SIG-M5 treated with dmso at 0.1 percent for 504 hours (cell line): ENCODE data around the gene CFTR.
"Not testable (repeated sequence)": the region's sequence is repeated elsewhere in the genome, so short reads cannot be mapped to it uniquely, and the experiment has no call there.

ENCODE experiments used
- DNase-seq: peaks from one replicate; lab custom pipeline; 2025; ENCODE audit not compliant: unreplicated experiment; lab: John Stamatoyannopoulos, UW

CFTR gene

DNA sequence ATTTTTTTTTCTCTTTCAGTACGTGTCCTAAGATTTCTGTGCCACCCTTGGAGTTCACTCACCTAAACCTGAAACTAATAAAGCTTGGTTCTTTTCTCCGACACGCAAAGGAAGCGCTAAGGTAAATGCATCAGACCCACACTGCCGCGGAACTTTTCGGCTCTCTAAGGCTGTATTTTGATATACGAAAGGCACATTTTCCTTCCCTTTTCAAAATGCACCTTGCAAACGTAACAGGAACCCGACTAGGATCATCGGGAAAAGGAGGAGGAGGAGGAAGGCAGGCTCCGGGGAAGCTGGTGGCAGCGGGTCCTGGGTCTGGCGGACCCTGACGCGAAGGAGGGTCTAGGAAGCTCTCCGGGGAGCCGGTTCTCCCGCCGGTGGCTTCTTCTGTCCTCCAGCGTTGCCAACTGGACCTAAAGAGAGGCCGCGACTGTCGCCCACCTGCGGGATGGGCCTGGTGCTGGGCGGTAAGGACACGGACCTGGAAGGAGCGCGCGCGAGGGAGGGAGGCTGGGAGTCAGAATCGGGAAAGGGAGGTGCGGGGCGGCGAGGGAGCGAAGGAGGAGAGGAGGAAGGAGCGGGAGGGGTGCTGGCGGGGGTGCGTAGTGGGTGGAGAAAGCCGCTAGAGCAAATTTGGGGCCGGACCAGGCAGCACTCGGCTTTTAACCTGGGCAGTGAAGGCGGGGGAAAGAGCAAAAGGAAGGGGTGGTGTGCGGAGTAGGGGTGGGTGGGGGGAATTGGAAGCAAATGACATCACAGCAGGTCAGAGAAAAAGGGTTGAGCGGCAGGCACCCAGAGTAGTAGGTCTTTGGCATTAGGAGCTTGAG is at the start of gene CFTR:
TSS of gene CFTR (plus strand) at position 801 of the 830 bp plus-strand sequence. CDS start 70 bp downstream, outside the sequence.
- no peak for DNase-seq

- no peak for DNase-seq
These were observed 44.3 kb upstream of the CFTR start for GRCh38 chr7:117435475-117436043.

GRCh38 chr7:117444646-117445045 is 35.2 kb upstream of the CFTR start:
- DNase-seq = no peak

DNA sequence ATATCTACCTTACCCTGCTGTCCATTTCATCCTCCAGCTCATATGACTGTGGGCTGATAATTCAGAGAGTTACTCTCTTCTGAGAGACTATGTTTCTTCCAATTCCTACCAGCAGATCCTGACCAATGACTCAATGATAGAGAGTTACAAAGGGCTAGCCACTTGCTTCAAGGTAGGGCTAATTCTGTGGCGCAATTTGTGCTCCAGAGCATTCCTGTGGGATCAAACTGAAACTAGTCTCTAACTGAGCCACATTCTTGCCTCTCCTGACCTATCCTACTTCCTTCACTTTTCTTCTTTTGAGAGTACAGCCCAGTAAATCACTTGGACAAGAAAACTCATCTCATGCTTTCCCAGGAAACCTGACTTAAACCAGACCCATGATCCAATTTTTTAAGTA is 34.6 kb upstream of the CFTR start:
- DNase-seq = no peak

GRCh38 chr7:117446220-117446815 is 33.5 kb upstream of the CFTR start:
- DNase-seq = no peak

- no peak for DNase-seq
These were observed 31.2 kb upstream of the CFTR start for GRCh38 chr7:117448655-117449054.

DNA sequence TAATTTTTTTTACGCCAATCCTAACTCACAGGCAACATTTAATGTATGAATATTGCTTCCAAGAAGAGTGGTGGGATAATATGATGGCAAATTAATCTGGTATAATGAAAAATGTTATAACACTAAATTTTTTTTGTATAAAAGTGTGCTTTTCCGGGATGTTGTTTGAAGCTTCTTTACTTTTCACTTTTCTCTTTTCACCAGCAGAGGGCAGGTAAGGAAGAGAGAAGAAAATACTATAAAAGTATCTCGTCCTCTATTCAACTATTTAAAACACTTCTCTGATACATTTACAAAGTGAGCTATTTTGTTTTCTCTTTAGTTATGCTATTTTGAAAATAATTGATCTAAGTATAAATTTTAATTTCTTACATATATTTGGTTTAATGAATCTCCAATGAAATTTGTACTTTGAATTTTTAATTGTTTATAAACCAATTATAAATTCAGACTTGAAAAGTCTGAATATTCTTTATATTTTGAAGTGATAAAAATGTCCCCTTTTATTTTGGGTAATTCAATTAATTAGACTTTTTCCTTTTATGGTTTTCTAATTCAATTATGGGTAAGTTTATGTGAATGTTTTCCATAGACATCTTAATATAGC is 20.7 kb upstream of the CFTR start:
- DNase-seq = peak; percentile 33

GRCh38 chr7:117459735-117460134 is 20.1 kb upstream of the CFTR start:
- DNase-seq = no peak

DNA sequence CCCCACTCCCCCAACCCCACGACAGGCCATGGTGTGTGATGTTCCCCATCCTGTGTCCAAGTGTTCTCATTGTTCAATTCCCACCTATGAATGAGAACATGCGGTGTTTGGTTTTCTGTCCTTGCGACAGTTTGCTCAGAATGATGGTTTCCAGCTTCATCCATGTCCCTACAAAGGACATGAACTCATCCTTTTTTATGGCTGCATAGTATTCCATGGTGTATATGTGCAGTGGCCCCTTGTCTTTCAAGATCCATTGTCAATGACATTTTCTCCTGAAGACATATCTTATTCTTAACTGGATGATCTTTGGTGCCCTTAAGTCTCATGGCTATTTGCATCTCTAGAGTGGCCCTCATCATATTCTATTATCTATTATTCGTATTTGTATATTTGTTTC is 19.0 kb upstream of the CFTR start:
- DNase-seq = not testable (repeated sequence)

GRCh38 chr7:117468174-117468573 is 11.7 kb upstream of the CFTR start:
- no peak for DNase-seq

DNA sequence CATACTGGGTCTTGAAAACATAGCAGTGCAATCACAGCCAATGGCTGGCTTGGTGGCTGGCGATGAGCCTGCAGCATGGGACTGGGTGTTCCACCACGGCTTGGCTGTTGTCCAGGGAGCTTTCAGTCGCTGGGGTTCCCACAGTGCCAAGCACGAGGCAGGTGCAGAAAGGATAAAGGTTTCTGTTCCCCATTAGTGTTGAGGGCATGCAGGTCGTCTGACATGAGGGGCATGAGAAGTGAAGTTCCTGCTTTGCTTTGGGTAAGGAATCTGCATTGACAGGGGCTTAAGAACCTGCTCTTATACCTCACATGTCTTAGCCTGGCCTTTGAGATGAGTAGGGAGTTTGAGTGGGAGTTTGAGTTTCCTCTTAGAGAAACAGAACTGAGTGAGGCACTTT is 9.0 kb upstream of the CFTR start:
- DNase-seq = no peak

DNA sequence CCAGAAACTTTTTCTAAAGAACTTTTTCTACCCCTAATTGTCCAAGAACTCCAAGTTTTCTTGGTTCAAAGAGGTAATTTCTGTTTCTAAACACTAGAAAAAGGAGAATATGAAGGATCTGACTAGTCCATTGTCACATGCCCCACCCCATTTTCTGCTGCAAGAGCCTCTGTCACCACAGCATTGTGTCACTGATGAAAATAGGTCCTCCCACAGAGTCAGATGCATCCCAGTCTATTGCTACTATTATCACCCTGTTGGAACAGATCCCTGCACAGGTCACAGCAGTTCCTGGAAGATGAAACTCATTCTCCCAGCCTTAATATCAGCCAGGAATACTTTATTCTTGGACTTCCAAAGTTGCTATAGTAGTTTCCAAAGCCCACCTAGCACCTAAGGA is 7.5 kb upstream of the CFTR start:
- DNase-seq = no peak

DNA sequence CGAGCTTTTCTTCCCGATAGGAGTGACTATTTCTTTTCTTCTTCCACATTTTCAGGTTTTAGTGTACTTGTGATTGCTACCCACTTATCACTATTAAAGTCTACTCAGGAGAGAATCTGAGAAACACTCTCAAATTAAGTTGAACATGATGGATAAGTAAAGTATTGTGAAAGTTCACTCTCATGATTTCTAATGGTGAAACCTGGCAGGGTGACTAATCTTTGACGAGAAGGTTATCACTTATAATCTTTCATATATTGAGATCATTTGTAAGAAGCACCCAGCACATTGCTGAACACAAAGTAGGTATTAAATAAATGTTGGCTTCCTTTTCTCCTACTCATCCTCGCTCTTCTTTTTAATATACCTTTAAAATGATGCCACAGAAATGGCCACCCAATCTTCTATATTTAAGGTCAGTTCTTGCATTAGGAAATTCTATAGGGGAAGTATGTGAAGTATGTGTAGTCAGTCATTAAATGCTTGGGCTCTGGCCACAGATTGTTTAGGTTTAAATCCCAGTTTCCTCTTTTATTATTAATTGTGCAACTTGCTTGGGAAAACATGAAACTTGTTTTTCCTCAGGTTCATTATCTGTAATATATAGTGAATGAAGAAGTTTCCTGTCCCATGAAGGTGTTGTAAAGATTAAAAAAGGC is 3.1 kb upstream of the CFTR start:
- DNase-seq = no peak

DNA sequence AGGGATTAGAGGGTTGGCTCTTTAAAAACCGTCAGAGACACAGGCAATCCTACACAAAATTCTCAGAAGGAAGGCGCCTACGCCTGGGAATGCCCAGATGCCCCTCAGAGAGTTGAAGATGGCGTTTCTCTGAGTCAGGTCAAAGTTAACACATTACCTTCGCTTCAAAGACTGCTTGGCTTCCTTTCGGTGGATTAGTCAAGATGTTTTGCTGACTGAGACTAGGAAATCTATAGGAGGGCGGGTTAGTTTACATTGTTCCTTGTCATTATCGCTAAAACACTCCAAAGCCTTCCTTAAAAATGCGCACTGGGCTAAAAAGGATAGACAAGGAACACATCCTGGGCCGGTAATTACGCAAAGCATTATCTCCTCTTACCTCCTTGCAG is 995 bp upstream of the CFTR start:
- DNase-seq = no peak

DNA sequence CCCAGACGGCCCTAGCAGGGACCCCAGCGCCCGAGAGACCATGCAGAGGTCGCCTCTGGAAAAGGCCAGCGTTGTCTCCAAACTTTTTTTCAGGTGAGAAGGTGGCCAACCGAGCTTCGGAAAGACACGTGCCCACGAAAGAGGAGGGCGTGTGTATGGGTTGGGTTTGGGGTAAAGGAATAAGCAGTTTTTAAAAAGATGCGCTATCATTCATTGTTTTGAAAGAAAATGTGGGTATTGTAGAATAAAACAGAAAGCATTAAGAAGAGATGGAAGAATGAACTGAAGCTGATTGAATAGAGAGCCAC is 184 bp downstream of the CFTR start:
- no peak for DNase-seq

DNA sequence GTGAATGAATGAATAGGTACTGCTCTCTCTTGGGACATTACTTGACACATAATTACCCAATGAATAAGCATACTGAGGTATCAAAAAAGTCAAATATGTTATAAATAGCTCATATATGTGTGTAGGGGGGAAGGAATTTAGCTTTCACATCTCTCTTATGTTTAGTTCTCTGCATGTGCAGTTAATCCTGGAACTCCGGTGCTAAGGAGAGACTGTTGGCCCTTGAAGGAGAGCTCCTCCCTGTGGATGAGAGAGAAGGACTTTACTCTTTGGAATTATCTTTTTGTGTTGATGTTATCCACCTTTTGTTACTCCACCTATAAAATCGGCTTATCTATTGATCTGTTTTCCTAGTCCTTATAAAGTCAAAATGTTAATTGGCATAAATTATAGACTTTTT is 1.2 kb downstream of the CFTR start:
- no peak for DNase-seq

DNA sequence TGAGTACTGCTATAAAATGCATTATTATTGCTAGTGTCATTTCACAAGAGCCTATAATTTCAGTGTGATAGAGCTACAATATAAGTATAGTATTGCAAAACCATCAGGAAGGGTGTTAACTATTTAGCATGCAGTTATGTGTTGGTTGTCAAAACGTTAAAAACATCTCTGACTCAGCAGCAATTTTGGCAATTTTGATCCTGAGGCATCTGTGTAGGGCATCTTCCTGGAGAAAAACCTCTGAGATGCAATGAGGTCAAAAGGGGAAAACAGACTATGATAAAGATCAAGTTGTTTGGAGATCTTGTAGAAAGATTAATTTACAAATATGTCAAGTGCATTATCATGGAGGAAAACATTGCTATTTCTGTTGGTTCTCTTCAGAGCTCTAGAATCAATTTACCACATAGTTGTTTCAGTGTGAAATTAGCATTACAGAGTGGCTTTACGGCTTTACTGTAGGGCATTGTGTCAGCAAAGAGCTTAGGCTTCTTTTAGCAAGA is 5.3 kb downstream of the CFTR start:
- no peak for DNase-seq

- no peak for DNase-seq
These were observed 9.2 kb downstream of the CFTR start for GRCh38 chr7:117489016-117489415.

GRCh38 chr7:117489430-117489829 is 9.6 kb downstream of the CFTR start:
- no peak for DNase-seq

- DNase-seq = no peak
These were observed 10.1 kb downstream of the CFTR start for GRCh38 chr7:117489911-117490310.

- no peak for DNase-seq
These were observed 12.8 kb downstream of the CFTR start for GRCh38 chr7:117492649-117493048.
